ENCODE measurements around the gene IQSEC1.

DNA sequence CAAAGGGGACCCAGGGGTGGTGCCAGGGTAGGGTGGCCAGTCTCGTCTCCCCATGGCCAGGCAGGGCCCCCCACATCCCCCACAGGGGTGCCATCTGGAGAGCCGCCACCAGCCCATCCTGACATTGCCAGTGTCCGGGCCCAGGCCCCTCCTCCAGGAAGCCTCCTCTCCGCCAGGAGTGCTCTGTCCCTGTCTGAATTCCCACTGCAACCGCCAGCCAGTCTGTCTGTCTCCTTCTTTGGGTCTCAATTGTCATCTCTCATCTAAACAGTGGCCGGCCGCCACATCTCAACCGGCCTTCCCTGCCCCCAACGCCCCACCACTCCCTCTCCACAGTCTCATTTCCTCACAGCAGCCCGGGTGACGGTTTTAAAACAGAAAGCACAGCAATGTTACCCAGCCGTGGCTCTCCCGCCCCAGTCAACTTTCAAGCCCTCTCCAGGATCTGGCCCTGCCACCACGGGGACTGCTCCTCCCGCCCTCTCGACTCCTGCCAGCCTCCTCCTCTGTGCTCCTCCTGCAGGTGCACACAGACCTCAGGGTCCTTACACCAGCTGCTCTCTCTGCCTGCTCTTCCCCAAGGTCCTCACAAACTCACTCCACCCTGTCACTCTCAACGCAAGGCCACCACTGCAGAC lies 57.0 kb downstream of the IQSEC1 start:
- TF ChIP-seq GATA2 (IDR thresholded peaks at IDR 0.05; ENCODE audit: low read depth, low read length) (no peak), GATA3 (IDR thresholded peaks at IDR 0.05; ENCODE audit: low read depth, low read length) (no peak)
